ENCODE results near the gene SIGLEC5. TPM values are rescaled to one million over a fixed set of nuclear protein-coding genes. Genes with fewer than 3 reads are reported as not detected.
A peak's percentile ranks its signal among the peaks of the same experiment; 100 is the strongest.

The SIGLEC5 gene
- total and polyA plus RNA-seq, 2 of the 4 experiments (the other 2 are of a cell fraction) = not detected

DNA sequence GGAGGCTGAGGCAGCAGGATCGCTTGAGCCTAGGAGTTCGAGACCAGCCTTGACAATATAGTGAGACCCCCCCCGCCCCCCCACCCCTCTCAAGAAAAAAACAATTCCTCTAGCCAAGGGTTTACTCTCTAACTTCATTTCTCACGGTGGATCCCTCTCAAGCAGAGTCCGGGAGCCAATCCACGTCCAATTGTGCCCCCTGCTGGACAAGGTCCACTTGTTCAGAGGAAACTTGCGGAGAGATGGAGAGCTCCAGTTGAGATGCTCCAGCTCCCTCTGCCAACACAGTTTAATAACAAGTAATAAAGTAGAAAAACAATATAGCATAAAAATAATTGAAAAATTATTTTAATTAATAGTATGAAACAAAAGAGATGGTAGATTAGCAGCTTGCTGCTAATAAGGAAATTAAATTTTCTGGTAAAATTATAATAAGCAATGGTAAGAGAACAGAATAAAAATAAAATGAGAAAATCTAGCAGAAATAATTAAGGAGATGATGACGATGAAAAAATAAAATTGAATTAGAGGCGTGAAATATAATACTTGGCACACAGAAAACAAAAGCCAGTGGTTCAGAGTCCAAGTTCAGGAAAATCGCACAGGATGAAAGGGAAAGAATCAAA lies 30.9 kb upstream of the SIGLEC5 start:
- Histone ChIP-seq H2BK5ac (ENCODE audit: low read depth, low read length, poor library complexity, severe bottlenecking) (no peak overlapping the region), H4K20me1 (ENCODE audit: insufficient read depth, low read length) (no peaks in the 10 kb centered on the region), H3K9me3 (ENCODE audit: control insufficient read depth, insufficient read depth, low read length) (no peaks in the 10 kb centered on the region), H3K27me3 (ENCODE audit: control insufficient read depth, insufficient read depth, low read length) (no peaks in the 10 kb centered on the region), H4K91ac (ENCODE audit: insufficient read depth, low read depth, low read length) (no peak overlapping the region), H4K8ac (ENCODE audit: low read depth in 2 of 2, low read length in 2 of 2) (no peak overlapping the region), H3K4me1 (ENCODE audit: control insufficient read depth, insufficient read depth, low read length) (no peaks in the 10 kb centered on the region), H4K5ac (ENCODE audit: low read depth, low read length) (no peak overlapping the region), H3K14ac (replicated peaks; ENCODE audit: low read depth, low read length) (no peak overlapping the region), H3K18ac (ENCODE audit: low read depth, low read length) (no peak overlapping the region), H3K9ac (ENCODE audit: low read depth, low read length) (no peak overlapping the region), H2BK20ac (ENCODE audit: low read depth, low read length) (no peak overlapping the region), H2AFZ (replicated peaks; ENCODE audit: low read length, poor library complexity) (no peak overlapping the region), H3K4me3 (ENCODE audit: insufficient read depth, low read depth, low read length) (no peak overlapping the region), H3K36me3 (ENCODE audit: control insufficient read depth, insufficient read depth, low read length) (no peaks in the 10 kb centered on the region), H2BK15ac (ENCODE audit: low read depth, low read length) (no peak overlapping the region), H3K9me1 (ENCODE audit: insufficient read depth, low read length) (no peaks in the 10 kb centered on the region), H2AK5ac (ENCODE audit: low read depth, low read length) (no peak overlapping the region), H2BK120ac (ENCODE audit: low read depth, low read length) (no peak overlapping the region), H3K27ac (ENCODE audit: insufficient read depth, low read length) (no peak overlapping the region), H3K56ac (ENCODE audit: extremely low read depth, insufficient read depth, low read length) (no peak overlapping the region), H3K79me1 (ENCODE audit: low read depth in 1 of 2, low read length in 2 of 2) (no peaks in the 10 kb centered on the region), H3K4me2 (ENCODE audit: low read depth, low read length) (no peak overlapping the region), H3K4ac (ENCODE audit: low read depth, low read length) (no peak overlapping the region), H3K23ac (ENCODE audit: low read depth, low read length) (no peak overlapping the region), H2AK9ac (replicated peaks; ENCODE audit: low read depth, low read length, poor library complexity) (no peak overlapping the region)
- dilution Hi-C loops (cut with HindIII; ENCODE audit: low sequenced_read_pairs, unreplicated experiment) = no loop called here
- POLR2A ChIA-PET (ENCODE audit: unreplicated experiment) = no interaction called here
- TF ChIP-seq SMC3 (IDR thresholded peaks at IDR 0.05; ENCODE audit: low read depth, low read length) = peak; percentile 45; the same call in 1 of the 2 replicates
- peak; percentile 67 for TF ChIP-seq RAD21 (IDR thresholded peaks at IDR 0.05; ENCODE audit: low read length)
- TF ChIP-seq MXI1 (IDR thresholded peaks at IDR 0.05; ENCODE audit: borderline replicate concordance, low read depth, low read length) = no peak
- TF ChIP-seq, protein P1, sequence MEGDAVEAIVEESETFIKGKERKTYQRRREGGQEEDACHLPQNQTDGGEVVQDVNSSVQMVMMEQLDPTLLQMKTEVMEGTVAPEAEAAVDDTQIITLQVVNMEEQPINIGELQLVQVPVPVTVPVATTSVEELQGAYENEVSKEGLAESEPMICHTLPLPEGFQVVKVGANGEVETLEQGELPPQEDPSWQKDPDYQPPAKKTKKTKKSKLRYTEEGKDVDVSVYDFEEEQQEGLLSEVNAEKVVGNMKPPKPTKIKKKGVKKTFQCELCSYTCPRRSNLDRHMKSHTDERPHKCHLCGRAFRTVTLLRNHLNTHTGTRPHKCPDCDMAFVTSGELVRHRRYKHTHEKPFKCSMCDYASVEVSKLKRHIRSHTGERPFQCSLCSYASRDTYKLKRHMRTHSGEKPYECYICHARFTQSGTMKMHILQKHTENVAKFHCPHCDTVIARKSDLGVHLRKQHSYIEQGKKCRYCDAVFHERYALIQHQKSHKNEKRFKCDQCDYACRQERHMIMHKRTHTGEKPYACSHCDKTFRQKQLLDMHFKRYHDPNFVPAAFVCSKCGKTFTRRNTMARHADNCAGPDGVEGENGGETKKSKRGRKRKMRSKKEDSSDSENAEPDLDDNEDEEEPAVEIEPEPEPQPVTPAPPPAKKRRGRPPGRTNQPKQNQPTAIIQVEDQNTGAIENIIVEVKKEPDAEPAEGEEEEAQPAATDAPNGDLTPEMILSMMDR (conservative IDR thresholded peaks at IDR 0.05; ENCODE audit: low read depth, low read length) = peak; percentile 61
- no TSS peak for BruUV-seq (replicated peaks)
- DNase-seq (peak; percentile 72), ATAC-seq (ENCODE audit: low read depth) (peak; percentile 89)
- in situ Hi-C loops (cut with MboI; ENCODE audit: low sequenced_read_pairs) = loop anchor here (10.0 kb wide), 1 partner anchor 114 kb away; no protein-coding TSS in a partner anchor
- intact Hi-C loops (cut with micrococcal nuclease) = loop anchor here (1.0 kb wide), 1 partner anchor 188 kb away; no protein-coding TSS in a partner anchor
- no CpG with 5 or more reads among the region's 10 CpGs for WGBS, 2 experiments (ENCODE audit: extremely low coverage in 2 of 2, insufficient read length in 1 of 2)
- CTCF ChIA-PET = interaction anchor here (0.5 to 1.5 kb wide), 5 partner anchors 17 to 263 kb away, joined by 3 to 8 read pairs (median 4); no protein-coding TSS in a partner anchor
